ENCODE measurements around the gene ACVR2B.

The ACVR2B gene

DNA sequence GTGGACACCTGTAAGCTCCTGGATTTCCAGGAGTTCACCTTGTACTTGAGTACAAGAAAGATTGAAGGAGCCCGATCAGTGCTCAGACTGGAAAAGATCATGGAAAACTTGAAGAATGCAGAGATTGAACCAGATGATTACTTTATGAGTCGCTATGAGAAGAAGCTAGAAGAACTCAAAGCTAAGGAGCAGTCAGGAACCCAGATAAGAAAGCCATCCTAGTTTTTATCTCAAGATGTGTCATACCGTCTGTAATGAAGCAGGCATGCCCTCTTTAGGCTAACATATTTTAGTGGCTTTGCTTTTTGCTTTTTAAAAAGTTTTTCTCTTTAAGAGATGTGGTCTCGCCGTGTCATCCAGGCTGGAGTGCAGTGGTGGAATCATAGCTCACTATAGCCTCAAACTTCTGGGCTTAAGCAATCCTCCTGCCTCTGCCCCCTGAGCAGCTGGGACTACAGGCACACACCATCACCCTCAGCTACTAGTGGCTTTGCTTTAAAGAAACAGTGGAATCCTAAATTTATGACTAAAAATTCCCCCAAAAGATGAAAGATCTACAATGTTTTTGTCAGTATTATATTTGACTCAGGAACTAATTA lies 70.5 kb downstream of the ACVR2B start:
- no peaks in the 10 kb centered on the region for H3K9me3 ChIP-seq (ENCODE audit: control extremely low read depth in 1 of 5, control insufficient read depth in 4 of 5, insufficient read depth in 2 of 5, low read depth in 1 of 5, low read length in 4 of 5)
- ChIA-PET CTCF (interaction anchor here (0.9 to 6.7 kb wide), 7 partner anchors 9 to 476 kb away, joined by 3 to 42 read pairs (median 4); no protein-coding TSS in a partner anchor), POLR2A (no interaction called here)
- no peak for DNase-seq
- no peaks in the 10 kb centered on the region for H3K27me3 ChIP-seq (replicated peaks in 2 of 5; ENCODE audit: control insufficient read depth in 4 of 5, insufficient read depth in 5 of 5, low read length in 4 of 5)
- H3K27ac ChIP-seq (ENCODE audit: insufficient read depth in 1 of 2, low read depth in 1 of 2, low read length in 2 of 2, poor library complexity in 1 of 2, severe bottlenecking in 2 of 2) = no peak overlapping the region
- H3K36me3 ChIP-seq (ENCODE audit: control insufficient read depth in 4 of 4, insufficient read depth in 4 of 4, low read length in 3 of 4) = peaks cover 7 to 32% (median 23%) of the 10 kb centered on the region in 4 experiments
- H3K4me1 ChIP-seq (ENCODE audit: control extremely low read depth in 1 of 4, control insufficient read depth in 4 of 4, insufficient read depth in 4 of 4, low read length in 3 of 4) = peaks cover 0 to 11% (median 1%) of the 10 kb centered on the region in 4 experiments
- no peak overlapping the region for H3K4me3 ChIP-seq (ENCODE audit: control insufficient read depth in 1 of 7, extremely low read depth in 1 of 7, insufficient read depth in 4 of 7, low read depth in 2 of 7, low read length in 6 of 7)
- WGBS (ENCODE audit: insufficient coverage) = 93% methylated on average over 3 of the region's 5 CpGs

- Histone ChIP-seq H3K4me3 (ENCODE audit: control insufficient read depth in 1 of 7, extremely low read depth in 1 of 7, insufficient read depth in 4 of 7, low read depth in 2 of 7, low read length in 6 of 7) (no peak overlapping the region), H3K4me1 (ENCODE audit: control extremely low read depth in 1 of 4, control insufficient read depth in 4 of 4, insufficient read depth in 4 of 4, low read length in 3 of 4) (no peaks in the 10 kb centered on the region), H3K36me3 (ENCODE audit: control insufficient read depth in 4 of 4, insufficient read depth in 4 of 4, low read length in 3 of 4) (peaks cover 7 to 37% (median 24%) of the 10 kb centered on the region in 4 experiments), H3K9me3 (ENCODE audit: control extremely low read depth in 1 of 5, control insufficient read depth in 4 of 5, insufficient read depth in 2 of 5, low read depth in 1 of 5, low read length in 4 of 5) (no peaks in the 10 kb centered on the region), H3K27me3 (replicated peaks in 2 of 5; ENCODE audit: control insufficient read depth in 4 of 5, insufficient read depth in 5 of 5, low read length in 4 of 5) (no peaks in the 10 kb centered on the region), H3K27ac (ENCODE audit: insufficient read depth in 1 of 2, low read depth in 1 of 2, low read length in 2 of 2, poor library complexity in 1 of 2, severe bottlenecking in 2 of 2) (no peak overlapping the region)
- ChIA-PET POLR2A (no interaction called here), CTCF (interaction anchor here (6.7 kb wide), 1 partner anchor 126 kb away, joined by 42 read pairs; no protein-coding TSS in a partner anchor)
- no peak for DNase-seq
- WGBS (ENCODE audit: insufficient coverage) = 97% methylated on average over 10 of the region's 14 CpGs
Measured at GRCh38 chr3:38526792-38527191, 73.1 kb downstream of the ACVR2B start.

DNA sequence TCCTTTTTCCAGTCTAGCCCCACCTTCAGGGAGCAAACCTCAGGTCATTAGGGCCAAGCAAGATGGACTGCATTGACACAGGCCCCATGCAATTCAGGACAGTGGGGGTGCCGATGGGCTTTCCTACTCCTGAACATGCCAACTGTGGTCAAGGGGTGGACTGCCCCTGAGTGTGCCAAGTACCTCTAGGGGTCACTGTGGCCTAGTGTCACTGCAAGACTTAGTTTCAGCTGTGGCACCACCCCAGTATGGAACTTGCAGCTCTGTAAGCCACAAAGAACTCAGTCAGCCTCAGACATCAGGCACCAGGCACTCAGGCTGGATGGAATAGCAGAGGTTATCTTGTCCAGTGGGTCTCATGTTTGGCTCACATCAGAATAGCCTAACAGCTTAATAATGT lies 74.8 kb downstream of the ACVR2B start:
- no peaks in the 10 kb centered on the region for H3K9me3 ChIP-seq (ENCODE audit: control extremely low read depth in 1 of 5, control insufficient read depth in 4 of 5, insufficient read depth in 2 of 5, low read depth in 1 of 5, low read length in 4 of 5)
- H3K27me3 ChIP-seq (replicated peaks in 2 of 5; ENCODE audit: control insufficient read depth in 4 of 5, insufficient read depth in 5 of 5, low read length in 4 of 5) = no peaks in the 10 kb centered on the region
- no CpG with 5 or more reads among the region's 1 CpG for WGBS (ENCODE audit: insufficient coverage)
- peak in 1 of 3 donors; percentile 2 for DNase-seq
- ChIA-PET CTCF (interaction anchor here (0.7 kb wide), 1 partner anchor 153 kb away, joined by 3 read pairs; no protein-coding TSS in a partner anchor), POLR2A (no interaction called here)
- peaks cover 7 to 33% (median 22%) of the 10 kb centered on the region in 4 experiments for H3K36me3 ChIP-seq (ENCODE audit: control insufficient read depth in 4 of 4, insufficient read depth in 4 of 4, low read length in 3 of 4)
- no peak overlapping the region for H3K4me3 ChIP-seq (ENCODE audit: control insufficient read depth in 1 of 7, extremely low read depth in 1 of 7, insufficient read depth in 4 of 7, low read depth in 2 of 7, low read length in 6 of 7)
- H3K4me1 ChIP-seq (ENCODE audit: control extremely low read depth in 1 of 4, control insufficient read depth in 4 of 4, insufficient read depth in 4 of 4, low read length in 3 of 4) = no peaks in the 10 kb centered on the region
- H3K27ac ChIP-seq (ENCODE audit: insufficient read depth in 1 of 2, low read depth in 1 of 2, low read length in 2 of 2, poor library complexity in 1 of 2, severe bottlenecking in 2 of 2) = no peak overlapping the region

DNA sequence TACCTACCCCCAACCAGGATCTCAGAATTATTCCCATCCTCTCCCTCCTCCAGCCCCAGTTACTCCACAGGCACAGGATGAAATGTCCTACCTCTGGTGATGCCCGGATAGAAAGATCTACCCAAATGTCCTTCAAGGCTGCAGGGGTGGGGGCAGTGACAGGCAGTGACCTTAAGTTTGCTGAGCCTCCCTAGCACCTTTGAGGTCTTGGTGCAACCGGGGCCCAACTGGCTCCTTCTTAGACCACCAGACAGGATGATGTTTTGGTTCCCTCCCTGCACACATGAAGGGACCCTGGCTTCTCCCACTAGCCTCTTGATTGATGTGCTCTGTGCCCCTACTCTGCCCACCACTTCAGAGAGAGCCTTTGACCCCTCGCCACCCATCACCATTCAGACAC lies 78.8 kb downstream of the ACVR2B start:
- CTCF ChIA-PET = no interaction called here
- Histone ChIP-seq H3K4me3 (ENCODE audit: control insufficient read depth in 1 of 7, extremely low read depth in 1 of 7, insufficient read depth in 4 of 7, low read depth in 2 of 7, low read length in 6 of 7) (no peak overlapping the region), H3K4me1 (ENCODE audit: control extremely low read depth in 1 of 4, control insufficient read depth in 4 of 4, insufficient read depth in 4 of 4, low read length in 3 of 4) (no peaks in the 10 kb centered on the region), H3K27me3 (replicated peaks in 2 of 5; ENCODE audit: control insufficient read depth in 4 of 5, insufficient read depth in 5 of 5, low read length in 4 of 5) (no peaks in the 10 kb centered on the region), H3K9me3 (ENCODE audit: control extremely low read depth in 1 of 5, control insufficient read depth in 4 of 5, insufficient read depth in 2 of 5, low read depth in 1 of 5, low read length in 4 of 5) (peaks cover 0 to 7% (median 0%) of the 10 kb centered on the region in 5 experiments), H3K27ac (ENCODE audit: insufficient read depth in 1 of 2, low read depth in 1 of 2, low read length in 2 of 2, poor library complexity in 1 of 2, severe bottlenecking in 2 of 2) (no peak overlapping the region), H3K36me3 (ENCODE audit: control insufficient read depth in 4 of 4, insufficient read depth in 4 of 4, low read length in 3 of 4) (peaks cover 3 to 18% (median 9%) of the 10 kb centered on the region in 4 experiments)
- DNase-seq = no peak
- POLR2A ChIA-PET = no interaction called here
- WGBS (ENCODE audit: insufficient coverage) = 100% methylated on average over 1 of the region's 3 CpGs

DNA sequence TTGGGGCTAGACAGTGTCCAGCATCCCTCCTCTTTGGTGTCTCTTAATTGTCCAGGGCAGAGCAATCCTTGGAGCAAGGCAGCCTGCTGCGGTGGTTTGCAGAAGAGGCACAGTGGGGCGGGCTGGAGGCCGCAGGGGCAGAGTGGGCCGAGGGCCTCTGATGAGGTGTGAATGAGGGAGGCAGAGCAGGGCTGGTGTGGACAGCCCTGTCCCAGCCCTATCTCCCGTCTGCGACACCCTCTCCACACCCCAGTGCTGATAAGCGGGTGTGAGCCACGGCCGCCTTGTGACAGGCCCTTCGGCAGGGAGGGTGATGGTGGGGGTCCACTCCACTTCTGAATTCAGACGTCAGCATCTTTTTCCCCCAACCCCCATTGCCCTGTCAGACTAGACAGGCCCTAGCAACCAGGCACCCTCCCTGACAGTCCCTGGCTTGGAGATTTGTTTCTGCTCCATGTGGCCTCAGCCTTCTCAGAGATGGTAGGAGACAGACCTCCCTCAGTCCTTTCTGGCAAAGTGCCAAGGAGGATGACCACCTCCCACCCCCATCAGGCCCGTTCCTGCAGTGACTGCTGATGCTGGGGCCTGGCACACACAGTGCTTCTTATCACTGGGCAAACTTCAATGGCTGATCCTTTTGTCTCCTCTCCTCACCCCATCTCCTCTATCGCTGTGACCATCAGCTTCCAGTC lies 79.7 kb downstream of the ACVR2B start:
- no peak overlapping the region for H3K27ac ChIP-seq (ENCODE audit: insufficient read depth in 1 of 2, low read depth in 1 of 2, low read length in 2 of 2, poor library complexity in 1 of 2, severe bottlenecking in 2 of 2)
- H3K27me3 ChIP-seq (replicated peaks in 2 of 5; ENCODE audit: control insufficient read depth in 4 of 5, insufficient read depth in 5 of 5, low read length in 4 of 5) = no peaks in the 10 kb centered on the region
- H3K4me3 ChIP-seq (ENCODE audit: control insufficient read depth in 1 of 7, extremely low read depth in 1 of 7, insufficient read depth in 4 of 7, low read depth in 2 of 7, low read length in 6 of 7) = no peak overlapping the region
- H3K4me1 ChIP-seq (ENCODE audit: control extremely low read depth in 1 of 4, control insufficient read depth in 4 of 4, insufficient read depth in 4 of 4, low read length in 3 of 4) = no peaks in the 10 kb centered on the region
- 100% methylated on average over 8 of the region's 13 CpGs for WGBS (ENCODE audit: insufficient coverage)
- peaks cover 0 to 7% (median 0%) of the 10 kb centered on the region in 5 experiments for H3K9me3 ChIP-seq (ENCODE audit: control extremely low read depth in 1 of 5, control insufficient read depth in 4 of 5, insufficient read depth in 2 of 5, low read depth in 1 of 5, low read length in 4 of 5)
- no peak for DNase-seq
- H3K36me3 ChIP-seq (ENCODE audit: control insufficient read depth in 4 of 4, insufficient read depth in 4 of 4, low read length in 3 of 4) = peaks cover 2 to 16% (median 5%) of the 10 kb centered on the region in 4 experiments
- ChIA-PET CTCF (interaction anchor here (2.1 kb wide), 1 partner anchor 12 kb away, joined by 7 read pairs; no protein-coding TSS in a partner anchor), POLR2A (no interaction called here)

DNA sequence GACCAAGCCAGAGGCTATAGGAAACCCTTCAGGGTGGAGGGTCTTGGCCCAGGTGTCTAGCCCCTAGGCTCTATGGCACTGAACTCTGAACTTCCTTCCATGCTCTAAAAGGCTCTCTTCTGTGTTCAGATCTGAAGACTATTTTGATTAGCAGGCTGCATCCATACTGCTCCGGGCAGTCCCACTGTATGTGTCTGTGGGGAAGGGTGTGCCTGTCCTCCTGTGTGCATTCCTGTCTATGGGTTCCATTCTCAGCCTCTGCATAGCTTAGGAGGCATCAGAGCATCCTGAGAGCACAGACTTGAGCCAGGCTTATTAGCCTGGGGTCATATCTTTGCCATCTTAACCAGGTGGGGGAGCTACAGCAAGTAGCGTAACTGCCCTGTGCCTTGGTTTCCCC lies 80.5 kb downstream of the ACVR2B start:
- CTCF ChIA-PET = interaction anchor here (2.1 kb wide), 1 partner anchor 13 kb away, joined by 7 read pairs; no protein-coding TSS in a partner anchor
- H3K4me1 ChIP-seq (ENCODE audit: control extremely low read depth in 1 of 4, control insufficient read depth in 4 of 4, insufficient read depth in 4 of 4, low read length in 3 of 4) = no peaks in the 10 kb centered on the region
- 100% methylated on average over 1 of the region's 2 CpGs for WGBS (ENCODE audit: insufficient coverage)
- peaks cover 0 to 16% (median 4%) of the 10 kb centered on the region in 4 experiments for H3K36me3 ChIP-seq (ENCODE audit: control insufficient read depth in 4 of 4, insufficient read depth in 4 of 4, low read length in 3 of 4)
- no peak for DNase-seq
- no peaks in the 10 kb centered on the region for H3K27me3 ChIP-seq (replicated peaks in 2 of 5; ENCODE audit: control insufficient read depth in 4 of 5, insufficient read depth in 5 of 5, low read length in 4 of 5)
- H3K27ac ChIP-seq (ENCODE audit: insufficient read depth in 1 of 2, low read depth in 1 of 2, low read length in 2 of 2, poor library complexity in 1 of 2, severe bottlenecking in 2 of 2) = no peak overlapping the region
- peaks cover 0 to 7% (median 0%) of the 10 kb centered on the region in 5 experiments for H3K9me3 ChIP-seq (ENCODE audit: control extremely low read depth in 1 of 5, control insufficient read depth in 4 of 5, insufficient read depth in 2 of 5, low read depth in 1 of 5, low read length in 4 of 5)
- POLR2A ChIA-PET = no interaction called here
- no peak overlapping the region for H3K4me3 ChIP-seq (ENCODE audit: control insufficient read depth in 1 of 7, extremely low read depth in 1 of 7, insufficient read depth in 4 of 7, low read depth in 2 of 7, low read length in 6 of 7)

GRCh38 chr3:38534604-38535003 lies 80.9 kb downstream of the ACVR2B start:
- no peak for DNase-seq
- POLR2A ChIA-PET = no interaction called here
- peaks cover 0 to 7% (median 0%) of the 10 kb centered on the region in 5 experiments for H3K9me3 ChIP-seq (ENCODE audit: control extremely low read depth in 1 of 5, control insufficient read depth in 4 of 5, insufficient read depth in 2 of 5, low read depth in 1 of 5, low read length in 4 of 5)
- peaks cover 2 to 16% (median 4%) of the 10 kb centered on the region in 4 experiments for H3K36me3 ChIP-seq (ENCODE audit: control insufficient read depth in 4 of 4, insufficient read depth in 4 of 4, low read length in 3 of 4)
- no CpG with 5 or more reads among the region's 7 CpGs for WGBS (ENCODE audit: insufficient coverage)
- CTCF ChIA-PET = interaction anchor here (2.1 kb wide), 1 partner anchor 13 kb away, joined by 7 read pairs; no protein-coding TSS in a partner anchor
- no peaks in the 10 kb centered on the region for H3K27me3 ChIP-seq (replicated peaks in 2 of 5; ENCODE audit: control insufficient read depth in 4 of 5, insufficient read depth in 5 of 5, low read length in 4 of 5)
- H3K4me3 ChIP-seq (ENCODE audit: control insufficient read depth in 1 of 7, extremely low read depth in 1 of 7, insufficient read depth in 4 of 7, low read depth in 2 of 7, low read length in 6 of 7) = no peak overlapping the region
- H3K27ac ChIP-seq (ENCODE audit: insufficient read depth in 1 of 2, low read depth in 1 of 2, low read length in 2 of 2, poor library complexity in 1 of 2, severe bottlenecking in 2 of 2) = no peak overlapping the region
- no peaks in the 10 kb centered on the region for H3K4me1 ChIP-seq (ENCODE audit: control extremely low read depth in 1 of 4, control insufficient read depth in 4 of 4, insufficient read depth in 4 of 4, low read length in 3 of 4)
